ENCODE measurements around the gene CELSR1. TPM values are rescaled to one million over a fixed set of nuclear protein-coding genes. Genes with fewer than 3 reads are reported as not detected.

Gene CELSR1
- total RNA-seq, 1 donor from 2014 or later, result 32.9 TPM

GRCh38 chr22:46499805-46500189 is 37.6 kb downstream of the CELSR1 start:
- no peak for DNase-seq (ENCODE audit: extremely low spot score in 2 of 2)
- no peaks in the 10 kb centered on the region for H3K27me3 ChIP-seq
- peaks cover 8% of the 10 kb centered on the region for H3K4me1 ChIP-seq
- intact Hi-C loops (cut with DNase I), result no loop called here
- no peaks in the 10 kb centered on the region for H3K36me3 ChIP-seq
- no peak overlapping the region for H3K27ac ChIP-seq
- TF ChIP-seq CTCF (IDR thresholded peaks at IDR 0.05) (no peak), POLR2A (IDR thresholded peaks at IDR 0.05) (no peak), POLR2AphosphoS5 (IDR thresholded peaks at IDR 0.05; ENCODE audit: insufficient read depth in 1 of 2, low read depth in 1 of 2) (no peak)
- no peak overlapping the region for H3K4me3 ChIP-seq
- no peaks in the 10 kb centered on the region for H3K9me3 ChIP-seq

- no peaks in the 10 kb centered on the region for H3K9me3 ChIP-seq
- peaks cover 7% of the 10 kb centered on the region for H3K4me1 ChIP-seq
- TF ChIP-seq POLR2A (IDR thresholded peaks at IDR 0.05) (no peak), POLR2AphosphoS5 (IDR thresholded peaks at IDR 0.05; ENCODE audit: insufficient read depth in 1 of 2, low read depth in 1 of 2) (peak in 1 of 2 donors; percentile 44), CTCF (IDR thresholded peaks at IDR 0.05) (no peak)
- no peak overlapping the region for H3K27ac ChIP-seq
- no peaks in the 10 kb centered on the region for H3K36me3 ChIP-seq
- no peak for DNase-seq (ENCODE audit: extremely low spot score in 2 of 2)
- intact Hi-C loops (cut with DNase I), result no loop called here
- no peaks in the 10 kb centered on the region for H3K27me3 ChIP-seq
- no peak overlapping the region for H3K4me3 ChIP-seq
Measured at GRCh38 chr22:46491946-46492345, 45.5 kb downstream of the CELSR1 start.

GRCh38 chr22:46490538-46490937 is 46.9 kb downstream of the CELSR1 start:
- no peak for TF ChIP-seq POLR2A (IDR thresholded peaks at IDR 0.05)
- TF ChIP-seq CTCF (IDR thresholded peaks at IDR 0.05), result no peak
- no peak for TF ChIP-seq POLR2AphosphoS5 (IDR thresholded peaks at IDR 0.05; ENCODE audit: insufficient read depth in 1 of 2, low read depth in 1 of 2)
- Histone ChIP-seq H3K4me3 (no peak overlapping the region), H3K4me1 (peaks cover 7% of the 10 kb centered on the region), H3K9me3 (no peaks in the 10 kb centered on the region), H3K27ac (no peak overlapping the region), H3K27me3 (no peaks in the 10 kb centered on the region), H3K36me3 (no peaks in the 10 kb centered on the region)
- no peak for DNase-seq (ENCODE audit: extremely low spot score in 2 of 2)
- intact Hi-C loops (cut with DNase I), result no loop called here

- intact Hi-C loops (cut with DNase I), result no loop called here
Measured at GRCh38 chr22:46486996-46487717, 50.3 kb downstream of the CELSR1 start.

More at GRCh38 chr22:46486996-46487717, 50.3 kb downstream of the CELSR1 start:
- H3K4me3 ChIP-seq, result no peak overlapping the region
- TF ChIP-seq POLR2AphosphoS5 (IDR thresholded peaks at IDR 0.05; ENCODE audit: insufficient read depth in 1 of 2, low read depth in 1 of 2) (no peak), POLR2A (IDR thresholded peaks at IDR 0.05) (no peak), CTCF (IDR thresholded peaks at IDR 0.05) (no peak)
- no peaks in the 10 kb centered on the region for H3K27me3 ChIP-seq
- peaks cover 24% of the 10 kb centered on the region for H3K4me1 ChIP-seq
- H3K36me3 ChIP-seq, result no peaks in the 10 kb centered on the region
- no peak for DNase-seq (ENCODE audit: extremely low spot score in 2 of 2)
- H3K27ac ChIP-seq, result no peak overlapping the region
- H3K9me3 ChIP-seq, result no peaks in the 10 kb centered on the region

All from vagina (tissue), 2 donors.